SK-N-MC (cell line): ENCODE measurements around the gene CD248.

Experiments
- EZH2 ChIP-seq: fragments of 200-600 bp; sonication (generic); IDR thresholded peaks from one replicate; pipeline ENCODE4 v1.6.1; 2017; ENCODE audit warnings: antibody characterized with exemption
- POLR2AphosphoS5 ChIP-seq: IDR thresholded peaks from 2 replicates; pipeline ENCODE4 v1.6.1; 2012; ENCODE audit warnings: mild to moderate bottlenecking, low read depth, low read length, borderline replicate concordance

GRCh38 chr11:66288671-66289547 lies 27.9 kb downstream of the CD248 start, which contains the start of gene YIF1A:
- no peak for TF ChIP-seq EZH2
- peak; percentile 83; the same call in 1 of the 2 replicates for TF ChIP-seq POLR2AphosphoS5
